HFF-Myc (cell line): ENCODE measurements around the gene NUP155.
"Not testable (repeated sequence)": the region's sequence is repeated elsewhere in the genome, so short reads cannot be mapped to it uniquely, and the experiment has no call there.

Source experiments
- DNase-seq: peaks from one replicate; pipeline ENCODE4 v3.0.0-alpha.2; 2011; ENCODE audit warnings: low read depth; ENCODE audit errors: extremely low read depth
- H3K4me3 ChIP-seq: replicated peaks from 2 replicates; pipeline ENCODE4 v1.5.1; 2011; ENCODE audit warnings: low read depth, mild to moderate bottlenecking, control low read depth, low read length
- CTCF ChIP-seq: IDR thresholded peaks from 2 replicates; pipeline ENCODE4 v1.5.1; 2012; ENCODE audit warnings: mild to moderate bottlenecking, low read depth, low read length, control low read depth; ENCODE audit errors: missing control alignments

NUP155 gene

GRCh38 chr5:37319037-37319782, 51.7 kb downstream of the NUP155 start:
- H3K4me3 ChIP-seq: no peak overlapping the region
- no peak for DNase-seq
- no peak for TF ChIP-seq CTCF

- no peak for TF ChIP-seq CTCF
- no peak for DNase-seq
- H3K4me3 ChIP-seq: no peak overlapping the region
These were observed 54.9 kb downstream of the NUP155 start for GRCh38 chr5:37316027-37316426.

GRCh38 chr5:37310360-37310759, 60.5 kb downstream of the NUP155 start:
- no peak overlapping the region for H3K4me3 ChIP-seq
- DNase-seq: no peak
- TF ChIP-seq CTCF: no peak

GRCh38 chr5:37308793-37309192, 62.1 kb downstream of the NUP155 start:
- no peak for TF ChIP-seq CTCF
- no peak overlapping the region for H3K4me3 ChIP-seq
- DNase-seq: no peak

- no peak for TF ChIP-seq CTCF
- DNase-seq: no peak
- no peak overlapping the region for H3K4me3 ChIP-seq
These were observed 66.0 kb downstream of the NUP155 start for GRCh38 chr5:37304888-37305287.

- not testable (repeated sequence) for DNase-seq
These were observed 74.6 kb downstream of the NUP155 start for GRCh38 chr5:37296313-37296712.

GRCh38 chr5:37283214-37283820, 87.6 kb downstream of the NUP155 start:
- no peak overlapping the region for H3K4me3 ChIP-seq
- no peak for TF ChIP-seq CTCF
- DNase-seq: no peak

More at GRCh38 chr5:37296313-37296712, 74.6 kb downstream of the NUP155 start:
- not testable (repeated sequence) for H3K4me3 ChIP-seq
